Measurements from ENCODE around the gene FYN.
"Not testable (repeated sequence)": the region's sequence is repeated elsewhere in the genome, so short reads cannot be mapped to it uniquely, and the experiment has no call there.

The FYN gene

DNA sequence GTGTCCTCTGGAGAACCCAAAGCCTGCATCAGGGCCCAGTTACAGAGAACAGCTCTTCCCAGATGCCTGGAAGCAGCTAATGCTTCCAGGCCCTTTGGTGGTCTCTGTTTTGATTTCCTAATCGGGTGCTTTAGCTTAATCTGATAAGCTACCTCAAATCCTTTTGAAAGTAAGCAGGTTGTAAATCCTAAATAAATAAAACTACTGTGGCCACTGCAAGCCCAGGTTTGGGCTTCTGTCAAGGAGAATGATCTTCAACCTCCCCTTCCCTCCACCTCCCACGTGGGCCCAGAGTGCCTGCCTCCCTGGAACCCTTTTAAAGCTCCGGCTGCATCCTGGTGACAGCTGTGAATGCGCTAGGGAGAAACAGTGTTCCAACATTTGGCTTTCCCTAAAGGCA is 25.2 kb upstream of the FYN start:
- TF ChIP-seq, protein P1, sequence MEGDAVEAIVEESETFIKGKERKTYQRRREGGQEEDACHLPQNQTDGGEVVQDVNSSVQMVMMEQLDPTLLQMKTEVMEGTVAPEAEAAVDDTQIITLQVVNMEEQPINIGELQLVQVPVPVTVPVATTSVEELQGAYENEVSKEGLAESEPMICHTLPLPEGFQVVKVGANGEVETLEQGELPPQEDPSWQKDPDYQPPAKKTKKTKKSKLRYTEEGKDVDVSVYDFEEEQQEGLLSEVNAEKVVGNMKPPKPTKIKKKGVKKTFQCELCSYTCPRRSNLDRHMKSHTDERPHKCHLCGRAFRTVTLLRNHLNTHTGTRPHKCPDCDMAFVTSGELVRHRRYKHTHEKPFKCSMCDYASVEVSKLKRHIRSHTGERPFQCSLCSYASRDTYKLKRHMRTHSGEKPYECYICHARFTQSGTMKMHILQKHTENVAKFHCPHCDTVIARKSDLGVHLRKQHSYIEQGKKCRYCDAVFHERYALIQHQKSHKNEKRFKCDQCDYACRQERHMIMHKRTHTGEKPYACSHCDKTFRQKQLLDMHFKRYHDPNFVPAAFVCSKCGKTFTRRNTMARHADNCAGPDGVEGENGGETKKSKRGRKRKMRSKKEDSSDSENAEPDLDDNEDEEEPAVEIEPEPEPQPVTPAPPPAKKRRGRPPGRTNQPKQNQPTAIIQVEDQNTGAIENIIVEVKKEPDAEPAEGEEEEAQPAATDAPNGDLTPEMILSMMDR (IDR thresholded peaks at IDR 0.05; ENCODE audit: low read depth, low read length) = no peak
- DNase-seq (ENCODE audit: low read depth in 2 of 2) = no peak
- no peak overlapping the region for H3K4me3 ChIP-seq (replicated peaks in 1 of 2; ENCODE audit: low read depth in 2 of 2, low read length in 2 of 2)

GRCh38 chr6:111894951-111895350 is 21.7 kb upstream of the FYN start:
- DNase-seq (ENCODE audit: low read depth in 2 of 2) = peak in 1 of 2 donors; percentile 17
- TF ChIP-seq, protein P1 (IDR thresholded peaks at IDR 0.05; ENCODE audit: low read depth, low read length) = no peak
- no peak overlapping the region for H3K4me3 ChIP-seq (replicated peaks in 1 of 2; ENCODE audit: low read depth in 2 of 2, low read length in 2 of 2)

DNA sequence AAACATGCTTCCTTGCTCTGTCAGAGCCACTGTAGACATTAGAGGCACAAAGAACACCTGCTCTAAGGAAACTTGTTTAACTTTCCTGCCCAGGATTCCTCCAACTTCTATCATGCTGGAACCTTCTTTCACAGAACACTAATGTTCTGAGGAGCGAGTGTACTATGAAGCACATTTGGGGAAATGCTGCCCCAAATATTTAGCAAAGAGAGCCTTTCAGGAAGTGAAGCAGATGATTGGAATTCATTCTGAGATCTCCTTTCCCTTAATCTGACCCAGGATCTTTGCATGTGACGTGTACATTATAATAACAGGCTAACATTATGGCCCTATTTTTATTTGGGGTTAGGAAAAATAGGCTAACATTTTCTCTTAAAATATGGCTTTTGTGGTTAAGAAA is 21.0 kb upstream of the FYN start:
- peak; percentile 26 to 73 for DNase-seq (ENCODE audit: low read depth in 2 of 2)
- H3K4me3 ChIP-seq (replicated peaks in 1 of 2; ENCODE audit: low read depth in 2 of 2, low read length in 2 of 2) = no peak overlapping the region
- TF ChIP-seq, protein P1 (IDR thresholded peaks at IDR 0.05; ENCODE audit: low read depth, low read length) = no peak

- TF ChIP-seq, protein P1 (IDR thresholded peaks at IDR 0.05; ENCODE audit: low read depth, low read length) = no peak
- no peak overlapping the region for H3K4me3 ChIP-seq (replicated peaks in 1 of 2; ENCODE audit: low read depth in 2 of 2, low read length in 2 of 2)
- DNase-seq (ENCODE audit: low read depth in 2 of 2) = peak in 1 of 2 donors; percentile 43
Measured at GRCh38 chr6:111892431-111892830, 19.2 kb upstream of the FYN start.

- H3K4me3 ChIP-seq (replicated peaks in 1 of 2; ENCODE audit: low read depth in 2 of 2, low read length in 2 of 2) = no peak overlapping the region
- peak in 1 of 2 donors; percentile 31 for DNase-seq (ENCODE audit: low read depth in 2 of 2)
- TF ChIP-seq, protein P1 (IDR thresholded peaks at IDR 0.05; ENCODE audit: low read depth, low read length) = no peak
Measured at GRCh38 chr6:111890988-111891387, 17.7 kb upstream of the FYN start.

- no peak overlapping the region for H3K4me3 ChIP-seq (replicated peaks in 1 of 2; ENCODE audit: low read depth in 2 of 2, low read length in 2 of 2)
- TF ChIP-seq, protein P1 (IDR thresholded peaks at IDR 0.05; ENCODE audit: low read depth, low read length) = no peak
- DNase-seq (ENCODE audit: low read depth in 2 of 2) = peak; percentile 25 to 53
Measured at GRCh38 chr6:111888928-111889695, 15.9 kb upstream of the FYN start.

DNA sequence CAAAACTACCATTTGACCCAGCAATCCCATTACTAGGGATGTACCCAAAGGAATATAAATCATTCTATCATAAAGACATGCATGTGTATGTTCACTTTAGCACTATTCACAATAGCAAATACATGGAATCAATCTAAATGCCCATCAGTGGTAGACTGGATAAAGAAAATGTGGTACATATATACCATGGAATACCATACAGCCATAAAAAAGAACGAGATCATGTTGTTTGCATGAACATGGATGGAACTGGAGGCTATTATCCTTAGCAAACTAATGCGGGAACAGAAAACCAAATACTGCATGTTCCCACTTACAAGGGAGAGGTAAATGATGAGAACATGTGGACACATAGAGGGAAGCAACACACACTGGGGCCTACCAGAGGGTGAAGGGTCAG is 13.5 kb upstream of the FYN start:
- DNase-seq (ENCODE audit: low read depth in 2 of 2); H3K4me3 ChIP-seq (replicated peaks in 1 of 2; ENCODE audit: low read depth in 2 of 2, low read length in 2 of 2): not testable (repeated sequence)

Measured in cardiac fibroblast (primary cell).